Gastrocnemius medialis (tissue), 4 donors: ENCODE data around the gene TSPAN10. TPM values are rescaled to one million over a fixed set of nuclear protein-coding genes. Genes with fewer than 3 reads are reported as not detected.

Experiments
- ATAC-seq, 2 donors: fragments of 150-250 bp; one replicate each; pipeline ENCODE4 v1.9.1; 2016
- DNase-seq, 2 donors: peaks; one replicate each; pipeline ENCODE4 v3.0.0-alpha.2; 2019
- H3K27ac ChIP-seq, 4 donors: fragments of 200-600 bp; sonication (generic); 1 replicate in 1 of 4; 2 replicates in 3 of 4; pipeline ENCODE4 v1.5.1; 2016 to 2018; ENCODE audit warnings: mild to moderate bottlenecking in 2 of 4, moderate library complexity in 1 of 4
- H3K27me3 ChIP-seq, 3 donors: fragments of 200-600 bp; sonication (generic) in 2 of 3; 1 replicate in 1 of 3; 2 replicates in 2 of 3; pipeline versions ENCODE4 v1.5.1 to v1.6.0; 2016 to 2019; ENCODE audit warnings: mild to moderate bottlenecking in 1 of 3, moderate library complexity in 1 of 3
- H3K36me3 ChIP-seq, 2 donors: fragments of 200-600 bp; sonication (generic) in 1 of 2; one replicate each; pipeline ENCODE4 v1.5.1; 2017 to 2018
- H3K4me1 ChIP-seq, 2 donors: fragments of 200-600 bp; sonication (generic) in 1 of 2; one replicate each; pipeline ENCODE4 v1.5.1; 2016 to 2017; ENCODE audit warnings: mild to moderate bottlenecking in 2 of 2
- H3K4me3 ChIP-seq, 4 donors: fragments of 200-600 bp; sonication (generic) in 3 of 4; 1 replicate in 1 of 4; 2 replicates in 3 of 4; pipeline ENCODE4 v1.5.1; 2016 to 2019; ENCODE audit warnings: mild to moderate bottlenecking in 2 of 4
- H3K9me3 ChIP-seq, 3 donors: fragments of 200-600 bp; sonication (generic) in 2 of 3; 1 replicate in 1 of 3; 2 replicates in 2 of 3; pipeline ENCODE4 v1.5.1; 2016 to 2019
- POLR2A ChIP-seq, 2 donors: fragments of 450-650 bp; IDR thresholded peaks; one replicate each; pipeline ENCODE4 v1.6.1; 2017; ENCODE audit warnings: antibody characterized with exemption in 2 of 2, mild to moderate bottlenecking in 2 of 2, moderate library complexity in 2 of 2
- in situ Hi-C, 4 donors: fragments of 200-750 bp; cut with MboI; loops; one replicate each; pipeline versions ENCODE4 v1.15.0 to v1.8.0; 2017; ENCODE audit warnings: low sequenced_read_pairs in 4 of 4
- intact Hi-C: fragments of 100-400 bp; cut with DNase I; formaldehyde crosslinking; loops from one replicate; pipeline ENCODE4 v1.15.1; 2023; ENCODE audit warnings: low total_unique reads
- total RNA-seq, 4 donors: library from RNA; depleted of rRNA; stranded (reverse); fragments of >200 nt; gene quantifications; one replicate each; pipeline versions ENCODE4 v1.1.0 to v1.2.3, GENCODE V29; 2016
- TF ChIP-seq, protein P1 (sequence below), 5 experiments: fragments of 450-650 bp in 3 of 5; fragments of 200-600 bp in 2 of 5; sonication (generic) in 2 of 5; IDR thresholded peaks in 4 of 5; conservative IDR thresholded peaks in 1 of 5; 1 replicate in 4 of 5; 2 replicates in 1 of 5; pipeline ENCODE4 v1.5.1; 2016 to 2019; ENCODE audit warnings: antibody characterized with exemption in 5 of 5, mild to moderate bottlenecking in 3 of 5, moderate library complexity in 3 of 5

The TSPAN10 gene
- total RNA-seq, 4 donors from 2014 or later: 0.22 to 0.26 TPM; not detected in 2

DNA sequence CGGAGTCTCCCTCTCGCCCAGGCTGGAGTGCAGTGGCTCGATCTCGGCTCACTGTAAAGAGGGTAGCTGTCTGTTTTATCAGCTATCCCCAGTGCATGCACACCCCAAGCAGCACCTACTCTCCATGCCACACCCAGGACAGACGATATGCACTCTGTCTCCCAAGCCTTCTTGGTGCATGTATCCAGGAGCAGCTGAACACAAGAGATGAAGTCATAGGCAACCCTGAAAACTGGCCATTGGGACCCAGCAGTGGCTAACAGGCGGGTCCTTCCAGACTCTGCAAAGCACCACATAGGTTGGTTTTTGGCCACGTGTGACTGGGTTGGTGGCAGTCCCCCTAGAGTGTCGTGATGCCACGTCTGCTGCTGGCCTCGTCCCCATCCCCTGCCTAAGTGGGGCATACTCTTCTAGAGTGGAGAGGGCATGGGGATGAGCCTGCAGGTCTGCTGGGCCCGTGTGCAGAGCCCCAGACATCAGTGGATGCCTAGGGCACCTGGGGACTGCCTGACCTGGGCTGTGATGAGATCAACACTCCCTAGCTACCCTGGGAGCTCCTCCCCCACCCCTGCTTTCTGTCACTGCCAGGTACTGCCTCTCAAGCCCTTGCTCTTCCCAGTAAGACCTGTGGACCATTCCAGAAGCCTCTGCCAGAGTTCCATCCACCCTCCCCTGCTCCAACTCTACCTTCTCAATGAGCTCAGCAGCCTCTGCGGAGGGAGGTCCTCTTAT is 10.0 kb downstream of the TSPAN10 start:
- in situ Hi-C loops: no loop called here
- no peaks in the 10 kb centered on the region for H3K9me3 ChIP-seq
- intact Hi-C loops: no loop called here
- peaks cover 31 to 34% (median 32%) of the 10 kb centered on the region in 3 donors for H3K27me3 ChIP-seq
- H3K4me1 ChIP-seq: no peaks in the 10 kb centered on the region
- TF ChIP-seq, protein P1, sequence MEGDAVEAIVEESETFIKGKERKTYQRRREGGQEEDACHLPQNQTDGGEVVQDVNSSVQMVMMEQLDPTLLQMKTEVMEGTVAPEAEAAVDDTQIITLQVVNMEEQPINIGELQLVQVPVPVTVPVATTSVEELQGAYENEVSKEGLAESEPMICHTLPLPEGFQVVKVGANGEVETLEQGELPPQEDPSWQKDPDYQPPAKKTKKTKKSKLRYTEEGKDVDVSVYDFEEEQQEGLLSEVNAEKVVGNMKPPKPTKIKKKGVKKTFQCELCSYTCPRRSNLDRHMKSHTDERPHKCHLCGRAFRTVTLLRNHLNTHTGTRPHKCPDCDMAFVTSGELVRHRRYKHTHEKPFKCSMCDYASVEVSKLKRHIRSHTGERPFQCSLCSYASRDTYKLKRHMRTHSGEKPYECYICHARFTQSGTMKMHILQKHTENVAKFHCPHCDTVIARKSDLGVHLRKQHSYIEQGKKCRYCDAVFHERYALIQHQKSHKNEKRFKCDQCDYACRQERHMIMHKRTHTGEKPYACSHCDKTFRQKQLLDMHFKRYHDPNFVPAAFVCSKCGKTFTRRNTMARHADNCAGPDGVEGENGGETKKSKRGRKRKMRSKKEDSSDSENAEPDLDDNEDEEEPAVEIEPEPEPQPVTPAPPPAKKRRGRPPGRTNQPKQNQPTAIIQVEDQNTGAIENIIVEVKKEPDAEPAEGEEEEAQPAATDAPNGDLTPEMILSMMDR (IDR thresholded peaks at IDR 0.05 in 4 of 5, conservative IDR thresholded peaks at IDR 0.05 in 1 of 5): no peak
- TF ChIP-seq POLR2A (IDR thresholded peaks at IDR 0.05): no peak
- no peak overlapping the region for H3K27ac ChIP-seq
- DNase-seq (no peak), ATAC-seq (no peak)
- H3K36me3 ChIP-seq: no peaks in the 10 kb centered on the region
- H3K4me3 ChIP-seq: no peak overlapping the region

DNA sequence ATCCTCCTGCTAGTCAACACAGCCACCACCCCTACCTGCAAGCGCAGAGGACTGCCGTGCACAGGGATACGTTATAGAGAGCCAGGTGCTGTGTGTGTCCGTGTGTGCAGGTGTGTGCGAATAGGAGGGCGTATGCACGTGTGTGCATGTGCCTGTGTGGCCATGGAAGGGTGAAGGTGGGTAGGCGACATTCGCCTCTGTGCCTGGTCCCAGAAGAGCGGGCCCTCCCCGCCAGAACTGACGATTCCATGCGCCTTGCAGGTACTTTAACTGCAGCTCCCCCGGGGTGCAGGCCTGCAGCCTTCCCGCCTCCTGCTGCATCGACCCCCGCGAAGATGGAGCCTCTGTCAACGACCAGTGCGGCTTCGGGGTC is 10.6 kb downstream of the TSPAN10 start:
- DNase-seq: no peak
- no peaks in the 10 kb centered on the region for H3K9me3 ChIP-seq
- peaks cover 31 to 34% (median 32%) of the 10 kb centered on the region in 3 donors for H3K27me3 ChIP-seq
- no peaks in the 10 kb centered on the region for H3K4me1 ChIP-seq
- no peak overlapping the region for H3K4me3 ChIP-seq
- in situ Hi-C loops (no loop called here), intact Hi-C loops (no loop called here)
- TF ChIP-seq, protein P1 (IDR thresholded peaks at IDR 0.05 in 4 of 5, conservative IDR thresholded peaks at IDR 0.05 in 1 of 5): no peak
- no peak for TF ChIP-seq POLR2A (IDR thresholded peaks at IDR 0.05)
- no peaks in the 10 kb centered on the region for H3K36me3 ChIP-seq
- no peak overlapping the region for H3K27ac ChIP-seq
- ATAC-seq: no peak

DNA sequence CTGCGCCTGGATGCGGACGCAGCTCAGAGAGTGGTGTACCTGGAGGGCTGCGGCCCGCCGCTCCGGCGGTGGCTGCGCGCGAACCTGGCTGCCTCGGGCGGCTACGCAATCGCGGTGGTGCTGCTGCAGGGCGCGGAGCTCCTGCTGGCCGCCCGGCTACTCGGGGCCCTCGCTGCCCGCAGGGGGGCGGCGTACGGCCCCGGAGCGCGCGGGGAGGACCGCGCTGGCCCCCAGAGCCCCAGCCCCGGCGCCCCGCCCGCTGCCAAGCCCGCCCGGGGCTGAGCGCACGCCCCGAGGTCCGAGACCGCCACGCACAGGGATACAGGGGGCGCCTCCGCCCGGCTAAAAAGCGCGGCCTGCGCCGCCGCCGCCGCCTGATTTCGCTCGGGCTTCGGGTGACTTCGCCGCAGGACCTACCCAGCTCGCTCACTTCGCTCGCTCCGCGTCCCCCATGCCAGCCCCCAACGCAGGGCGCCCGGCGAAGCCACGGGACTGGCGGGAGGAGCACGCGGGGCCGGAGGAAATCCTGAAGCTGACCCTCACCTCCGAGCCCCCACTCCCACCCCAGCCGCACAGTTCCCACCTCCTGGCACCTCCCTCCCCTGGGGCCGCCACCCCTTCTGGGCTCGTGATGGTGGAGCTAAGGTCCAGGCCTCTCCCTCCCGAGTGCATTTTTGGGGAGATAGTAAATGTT is 11.2 kb downstream of the TSPAN10 start:
- TF ChIP-seq, protein P1 (IDR thresholded peaks at IDR 0.05 in 4 of 5, conservative IDR thresholded peaks at IDR 0.05 in 1 of 5): no peak
- TF ChIP-seq POLR2A (IDR thresholded peaks at IDR 0.05): no peak
- ATAC-seq (no peak), DNase-seq (no peak)
- no peaks in the 10 kb centered on the region for H3K36me3 ChIP-seq
- peaks cover 31 to 35% (median 32%) of the 10 kb centered on the region in 3 donors for H3K27me3 ChIP-seq
- no peak overlapping the region for H3K4me3 ChIP-seq
- in situ Hi-C loops (no loop called here), intact Hi-C loops (no loop called here)
- H3K27ac ChIP-seq: no peak overlapping the region
- no peaks in the 10 kb centered on the region for H3K4me1 ChIP-seq
- H3K9me3 ChIP-seq: no peaks in the 10 kb centered on the region

DNA sequence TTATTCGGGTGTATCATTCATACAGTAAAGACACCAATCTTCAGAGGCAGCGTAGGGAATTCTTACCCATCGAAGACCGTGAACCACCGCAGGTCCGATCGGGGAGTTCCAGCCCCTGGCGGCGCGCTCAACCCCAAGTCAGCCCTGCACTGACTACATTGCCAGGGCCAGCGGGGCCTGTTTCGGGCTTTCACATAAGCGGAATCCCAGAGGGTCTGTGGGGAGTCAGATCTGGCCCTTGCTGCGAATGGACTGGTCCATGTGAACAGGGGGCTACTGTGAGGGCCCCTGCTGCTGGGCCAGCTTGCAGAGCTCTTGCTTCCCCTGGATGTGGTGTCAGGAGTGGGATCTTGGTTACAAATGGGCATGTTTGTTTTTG is 11.7 kb downstream of the TSPAN10 start:
- intact Hi-C loops (no loop called here), in situ Hi-C loops (no loop called here)
- H3K27me3 ChIP-seq: peaks cover 31 to 38% (median 36%) of the 10 kb centered on the region in 3 donors
- no peak overlapping the region for H3K4me3 ChIP-seq
- H3K27ac ChIP-seq: no peak overlapping the region
- no peak for TF ChIP-seq POLR2A (IDR thresholded peaks at IDR 0.05)
- TF ChIP-seq, protein P1 (IDR thresholded peaks at IDR 0.05 in 4 of 5, conservative IDR thresholded peaks at IDR 0.05 in 1 of 5): no peak
- DNase-seq (no peak), ATAC-seq (no peak)
- no peaks in the 10 kb centered on the region for H3K4me1 ChIP-seq
- no peaks in the 10 kb centered on the region for H3K9me3 ChIP-seq
- H3K36me3 ChIP-seq: no peaks in the 10 kb centered on the region
